Endodermal cell (in vitro differentiated cells): Measurements from ENCODE around the gene DOP1A. TPM values are rescaled to one million over a fixed set of nuclear protein-coding genes. Genes with fewer than 3 reads are reported as not detected.

Experiments used
- DNase-seq: peaks from one replicate; pipeline ENCODE4 v3.0.0-alpha.2; 2017
- H3K27ac ChIP-seq: 2 replicates; pipeline ENCODE4 v1.5.1; 2013; ENCODE audit warnings: mild to moderate bottlenecking, low read depth, low read length, moderate library complexity
- H3K27me3 ChIP-seq: 2 replicates; pipeline ENCODE4 v1.6.1; 2013; ENCODE audit warnings: mild to moderate bottlenecking, low read length, moderate library complexity; ENCODE audit not compliant: insufficient read depth, control insufficient read depth, poor library complexity, severe bottlenecking
- H3K36me3 ChIP-seq: 2 replicates; pipeline ENCODE4 v1.7.0; 2013; ENCODE audit warnings: mild to moderate bottlenecking, low read length, moderate library complexity; ENCODE audit not compliant: control insufficient read depth, insufficient read depth
- H3K4me1 ChIP-seq: one replicate; pipeline ENCODE4 v1.7.0; 2013; ENCODE audit warnings: low read length; ENCODE audit not compliant: control insufficient read depth, insufficient read depth
- H3K4me3 ChIP-seq: 2 replicates; pipeline ENCODE4 v1.5.1; 2013; ENCODE audit warnings: mild to moderate bottlenecking, low read length, moderate library complexity
- H3K9ac ChIP-seq: 2 replicates; pipeline ENCODE4 v1.6.1; 2013; ENCODE audit warnings: mild to moderate bottlenecking, low read length, moderate library complexity; ENCODE audit not compliant: poor library complexity, severe bottlenecking; ENCODE audit errors: extremely low read depth
- H3K9me3 ChIP-seq: 2 replicates; pipeline ENCODE4 v1.6.1; 2013; ENCODE audit warnings: mild to moderate bottlenecking, low read length, moderate library complexity; ENCODE audit not compliant: control insufficient read depth
- H3K27ac Mint-ChIP-seq: 2 replicates; pipeline ENCODE4 v1.8.0; 2020; ENCODE audit warnings: mixed read lengths
- H3K27me3 Mint-ChIP-seq: 2 replicates; pipeline ENCODE4 v1.8.0; 2021; ENCODE audit warnings: mild to moderate bottlenecking, mixed read lengths; ENCODE audit not compliant: insufficient read depth
- H3K36me3 Mint-ChIP-seq: 2 replicates; pipeline ENCODE4 v1.8.0; 2020; ENCODE audit warnings: low read depth, mixed read lengths
- H3K4me1 Mint-ChIP-seq: 2 replicates; pipeline ENCODE4 v1.8.0; 2020; ENCODE audit warnings: mixed read lengths
- H3K4me3 Mint-ChIP-seq: 2 replicates; pipeline ENCODE4 v1.8.0; 2020; ENCODE audit warnings: mild to moderate bottlenecking, moderate library complexity, mixed read lengths
- H3K9me3 Mint-ChIP-seq: 2 replicates; pipeline ENCODE4 v1.8.0; 2020; ENCODE audit warnings: mild to moderate bottlenecking, mixed read lengths
- CTCF ChIP-seq: fragments of 200-600 bp; sonication (generic); conservative IDR thresholded peaks from 2 replicates; pipeline ENCODE4 v1.5.0; 2021; ENCODE audit warnings: antibody characterized with exemption, mild to moderate bottlenecking
- WGBS, 2 experiments: methylation state at CpG; one replicate each; pipeline versions ENCODE4 v1.1.5 to v1.1.7; 2013; ENCODE audit warnings: missing lambda C conversion rate in 2 of 2, mixed read lengths in 1 of 2; ENCODE audit not compliant: insufficient coverage in 1 of 2, insufficient read length in 1 of 2; 5-methylcytosine and 5-hydroxymethylcytosine counted together
- total RNA-seq, 2 donors: library from RNA; stranded (reverse); fragmentation: NEBNext Ultra II Directional in 1 of 2; extraction: Animal tissue kit (Norgen Biotek cat#: 25700) in 1 of 2; gene quantifications; 2 replicates in 1 of 2; 3 replicates in 1 of 2; pipeline ENCODE4 v1.2.1, GENCODE V29; 2021

DOP1A gene
- total RNA-seq, 2 donors from 2014 or later, result 32.2 to 36.0 TPM

GRCh38 chr6:83152913-83153312 lies 85.4 kb downstream of the DOP1A start:
- Histone ChIP-seq H3K9me3 (no peaks in the 10 kb centered on the region), H3K4me3 (no peak overlapping the region), H3K4me1 (no peaks in the 10 kb centered on the region), H3K27me3 (no peaks in the 10 kb centered on the region), H3K9ac (no peak overlapping the region), H3K36me3 (peaks cover 68% of the 10 kb centered on the region), H3K27ac (no peak overlapping the region)
- Mint-ChIP-seq H3K4me1 (no peaks in the 10 kb centered on the region), H3K27me3 (no peaks in the 10 kb centered on the region), H3K4me3 (no peak overlapping the region), H3K27ac (no peak overlapping the region), H3K36me3 (peaks cover 56% of the 10 kb centered on the region), H3K9me3 (no peaks in the 10 kb centered on the region)
- TF ChIP-seq CTCF, result no peak
- no peak for DNase-seq
- whole genome bisulfite sequencing, 2 experiments, result 100% methylated on average over 1 of the region's 1 CpG; no CpG with 5 or more reads in 1 of the 2 experiments

GRCh38 chr6:83153883-83154521 lies 86.5 kb downstream of the DOP1A start:
- DNase-seq, result no peak
- TF ChIP-seq CTCF, result no peak
- no peaks in the 10 kb centered on the region for H3K27me3 Mint-ChIP-seq
- H3K4me3 ChIP-seq, result no peak overlapping the region
- H3K9ac ChIP-seq, result no peak overlapping the region
- no peak overlapping the region for H3K27ac ChIP-seq
- no peaks in the 10 kb centered on the region for H3K27me3 ChIP-seq
- H3K9me3 Mint-ChIP-seq, result no peaks in the 10 kb centered on the region
- H3K27ac Mint-ChIP-seq, result no peak overlapping the region
- peaks cover 74% of the 10 kb centered on the region for H3K36me3 ChIP-seq
- H3K36me3 Mint-ChIP-seq, result peaks cover 54% of the 10 kb centered on the region
- H3K4me1 Mint-ChIP-seq, result no peaks in the 10 kb centered on the region
- H3K4me3 Mint-ChIP-seq, result no peak overlapping the region
- WGBS, 2 experiments, result 90 to 91% methylated on average over 2 to 4 of the region's 4 CpGs
- no peaks in the 10 kb centered on the region for H3K4me1 ChIP-seq
- H3K9me3 ChIP-seq, result no peaks in the 10 kb centered on the region

GRCh38 chr6:83155794-83156193 lies 88.3 kb downstream of the DOP1A start:
- WGBS, 2 experiments, result 92 to 96% methylated on average over 2 of the region's 2 CpGs
- Histone ChIP-seq H3K9ac (no peak overlapping the region), H3K4me1 (no peaks in the 10 kb centered on the region), H3K9me3 (no peaks in the 10 kb centered on the region), H3K36me3 (peaks cover 84% of the 10 kb centered on the region), H3K4me3 (no peak overlapping the region), H3K27ac (no peak overlapping the region), H3K27me3 (no peaks in the 10 kb centered on the region)
- DNase-seq, result no peak
- no peak for TF ChIP-seq CTCF
- H3K36me3 Mint-ChIP-seq, result peaks cover 62% of the 10 kb centered on the region
- no peak overlapping the region for H3K4me3 Mint-ChIP-seq
- H3K4me1 Mint-ChIP-seq, result no peaks in the 10 kb centered on the region
- no peaks in the 10 kb centered on the region for H3K9me3 Mint-ChIP-seq
- H3K27me3 Mint-ChIP-seq, result no peaks in the 10 kb centered on the region
- no peak overlapping the region for H3K27ac Mint-ChIP-seq
